Pericardium fibroblast (primary cell): ENCODE results near the gene IDS. TPM values are rescaled to one million over a fixed set of nuclear protein-coding genes. Genes with fewer than 3 reads are reported as not detected.

Experiments
- total RNA-seq: library from RNA; depleted of rRNA; stranded (reverse); fragments of >200 nt; gene quantifications from 2 replicates; pipeline ENCODE4 v1.2.3, GENCODE V29; 2015

The IDS gene, protein sequence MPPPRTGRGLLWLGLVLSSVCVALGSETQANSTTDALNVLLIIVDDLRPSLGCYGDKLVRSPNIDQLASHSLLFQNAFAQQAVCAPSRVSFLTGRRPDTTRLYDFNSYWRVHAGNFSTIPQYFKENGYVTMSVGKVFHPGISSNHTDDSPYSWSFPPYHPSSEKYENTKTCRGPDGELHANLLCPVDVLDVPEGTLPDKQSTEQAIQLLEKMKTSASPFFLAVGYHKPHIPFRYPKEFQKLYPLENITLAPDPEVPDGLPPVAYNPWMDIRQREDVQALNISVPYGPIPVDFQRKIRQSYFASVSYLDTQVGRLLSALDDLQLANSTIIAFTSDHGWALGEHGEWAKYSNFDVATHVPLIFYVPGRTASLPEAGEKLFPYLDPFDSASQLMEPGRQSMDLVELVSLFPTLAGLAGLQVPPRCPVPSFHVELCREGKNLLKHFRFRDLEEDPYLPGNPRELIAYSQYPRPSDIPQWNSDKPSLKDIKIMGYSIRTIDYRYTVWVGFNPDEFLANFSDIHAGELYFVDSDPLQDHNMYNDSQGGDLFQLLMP
- total RNA-seq, result 8.9 and 20.3 TPM in 2 replicates

DNA sequence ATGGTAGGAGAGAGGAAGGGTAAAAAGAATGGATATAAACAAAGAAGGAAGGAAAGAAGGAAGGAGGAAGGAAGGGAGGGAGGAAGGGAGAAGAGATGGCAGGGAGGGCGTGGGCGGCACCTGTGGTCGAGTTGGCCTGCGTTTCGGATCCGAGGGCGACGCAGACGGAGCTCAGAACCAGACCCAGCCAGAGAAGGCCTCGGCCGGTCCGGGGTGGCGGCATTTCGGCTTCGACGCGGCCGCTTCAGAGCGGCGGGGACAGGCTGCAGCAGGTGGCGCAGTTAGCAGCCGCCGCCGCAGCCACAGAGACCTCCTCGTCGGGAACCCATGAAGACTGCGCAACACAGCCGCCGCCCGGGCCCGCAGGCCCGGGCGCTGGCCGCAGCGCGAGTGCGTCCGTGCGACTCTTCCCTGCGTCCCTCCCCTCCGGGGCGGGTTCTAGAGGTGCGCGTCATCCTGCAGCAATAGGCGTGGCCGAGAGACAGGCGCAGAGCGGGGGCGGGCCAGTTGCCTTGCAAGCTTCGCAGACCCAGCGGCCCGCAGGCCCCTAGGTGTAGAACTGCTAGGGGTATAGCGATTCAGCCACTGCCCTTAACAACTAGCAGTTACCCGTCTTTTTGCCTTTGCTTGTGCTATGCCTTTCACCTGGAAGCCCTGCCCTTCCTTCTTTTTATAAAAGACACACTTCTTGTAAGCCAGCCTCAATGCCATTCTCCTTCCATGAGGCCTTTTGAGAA lies at the start of gene IDS:
Gene IDS, minus strand, starts transcription at position 392 of the 737 bp plus-strand sequence. Its CDS starts 169 bp downstream, at position 223.

DNA sequence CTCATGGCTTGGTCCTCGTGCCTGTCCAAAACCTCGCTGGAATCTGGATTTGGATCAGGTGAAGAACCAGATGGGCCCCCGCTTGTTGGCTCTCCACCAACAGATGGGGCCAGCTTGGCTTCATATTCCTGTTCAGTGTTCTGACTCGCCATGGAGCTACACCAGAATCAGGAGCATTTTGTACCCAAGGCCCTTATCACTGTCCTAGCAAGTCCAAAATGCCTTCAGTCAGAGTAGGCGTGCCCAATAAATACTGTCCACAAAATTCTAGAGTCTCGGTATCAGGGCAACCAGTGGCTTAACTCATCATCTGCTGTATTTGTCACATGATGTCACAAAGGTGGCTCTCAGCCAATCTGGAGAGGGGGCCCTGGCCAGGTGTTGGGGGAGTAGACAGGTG lies 44.6 kb upstream of the IDS start, which contains the start of gene HSFX3:
Gene HSFX3, minus strand, starts transcription at position 224 of the 400 bp plus-strand sequence. Its CDS starts 72 bp downstream, at position 152.

DNA sequence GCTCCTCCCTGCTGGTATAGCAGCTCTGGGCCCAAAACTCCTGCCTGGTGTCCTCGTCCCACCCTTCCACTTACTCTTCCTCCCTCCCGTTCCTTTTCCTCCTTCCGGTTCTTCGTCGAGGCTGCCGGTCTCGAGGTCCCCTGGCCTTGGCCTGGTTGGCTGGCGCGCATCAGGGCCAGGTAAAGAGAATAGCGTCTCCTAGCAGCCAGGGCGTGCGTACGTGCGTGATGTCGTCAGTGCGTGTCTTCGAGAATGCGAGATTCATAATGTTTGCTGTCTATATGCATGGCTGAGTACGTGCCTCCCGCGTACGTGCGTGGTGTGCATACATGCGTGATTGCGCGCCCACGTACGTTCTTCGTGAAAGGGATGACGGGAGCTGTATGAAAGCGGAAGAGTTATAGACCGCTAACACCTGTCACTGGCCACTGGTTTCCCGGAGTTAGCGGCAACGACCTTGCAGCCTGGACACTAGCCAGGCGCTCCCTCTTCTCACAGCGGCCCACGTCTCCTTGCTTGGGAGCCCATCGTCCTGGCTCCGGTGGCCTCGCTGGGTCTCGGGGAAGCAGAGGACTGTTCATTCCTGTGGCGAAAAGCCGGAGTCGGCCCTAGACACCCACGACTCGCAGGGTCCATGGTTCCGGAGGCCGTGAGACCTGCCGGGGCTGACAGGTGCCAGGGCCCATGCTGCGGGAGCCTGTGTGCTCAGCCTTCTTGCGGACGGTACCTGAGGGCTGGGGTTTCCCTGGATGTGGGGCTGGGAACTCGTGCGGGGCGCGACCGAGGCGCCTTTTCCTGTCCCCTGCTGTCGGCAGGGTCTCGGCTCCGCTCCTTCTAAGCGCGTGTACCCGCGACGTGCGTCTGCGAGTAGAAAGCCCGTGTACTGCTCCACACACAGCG lies 35.8 kb upstream of the IDS start, which contains the start of gene EOLA1:
Gene EOLA1, plus strand, starts transcription at position 392 of the 900 bp plus-strand sequence. CDS start 4,619 bp downstream, outside the sequence.

Other genes starting within 250 kb of the IDS start
- gene EOLA1, start 35.7 kb upstream of the IDS start, total RNA-seq, result 11.1 and 22.0 TPM in 2 replicates
- gene HSFX3, start 44.6 kb upstream of the IDS start, total RNA-seq, result not detected in 2 replicates
- gene MAGEA9B, start 82.2 kb upstream of the IDS start, total RNA-seq, result not detected in 2 replicates
- 0.68 TPM in 1 of 2 replicates, not detected in the other for gene HSFX2, start 90.0 kb upstream of the IDS start, total RNA-seq
- 10.9 and 14.1 TPM in 2 replicates for gene TMEM185A, start 126.5 kb upstream of the IDS start, total RNA-seq
- not detected in 2 replicates for gene MAGEA11, start 206.8 kb upstream of the IDS start, total RNA-seq